Measurements from ENCODE around the gene METAP1D. TPM values are rescaled to one million over a fixed set of nuclear protein-coding genes. Genes with fewer than 3 reads are reported as not detected.

METAP1D gene
- total and polyA plus RNA-seq, 2 experiments from 2014 or later = 4.1 to 6.9 TPM

DNA sequence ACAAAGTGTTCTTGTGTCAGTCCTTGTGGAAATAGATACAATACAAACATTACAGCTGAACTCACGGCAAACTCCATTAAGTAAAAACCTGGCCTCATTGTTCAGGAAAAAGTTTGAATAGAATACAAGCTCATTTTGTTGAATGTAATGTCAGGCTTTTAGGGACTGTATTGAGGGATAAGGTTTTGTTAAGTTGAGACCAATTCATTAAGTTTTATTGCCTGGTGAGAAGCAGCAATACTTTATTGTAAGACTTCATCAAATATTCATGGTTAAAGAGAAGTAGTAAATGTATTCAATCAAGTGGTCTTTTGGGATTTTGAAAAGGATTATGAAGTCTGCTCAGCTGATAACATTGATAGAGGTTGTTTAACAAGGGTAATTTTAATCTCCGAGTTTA is 35.4 kb upstream of the METAP1D start:
- Histone ChIP-seq H3K4me2 (ENCODE audit: unreplicated experiment) (no peak overlapping the region), H3K4me1 (ENCODE audit: insufficient read depth) (peaks cover 15% of the 10 kb centered on the region), H3F3A (ENCODE audit: insufficient read depth) (no peaks in the 10 kb centered on the region), H3K27ac (no peak overlapping the region), H3K4me3 (no peak overlapping the region), H3K36me3 (ENCODE audit: low read depth) (peaks cover 21% of the 10 kb centered on the region), H3K9me2 (ENCODE audit: insufficient read depth) (no peaks in the 10 kb centered on the region), H3K79me2 (ENCODE audit: insufficient read depth) (peaks cover 48% of the 10 kb centered on the region), H3K9me3 (ENCODE audit: low read depth) (no peaks in the 10 kb centered on the region), H2AFZ (no peak overlapping the region), H4K20me1 (ENCODE audit: insufficient read depth) (no peaks in the 10 kb centered on the region), H3K9ac (no peak overlapping the region), H3K27me3 (replicated peaks; ENCODE audit: insufficient read depth) (no peaks in the 10 kb centered on the region)
- DNase-seq = no peak
- no peak for TF ChIP-seq EZH2 (IDR thresholded peaks at IDR 0.05; ENCODE audit: insufficient read depth, poor library complexity, severe bottlenecking)
- TF ChIP-seq EZH2phosphoT487 (IDR thresholded peaks at IDR 0.05; ENCODE audit: insufficient read depth, low read depth) = no peak
- 96 to 98% methylated on average over 2 of the region's 2 CpGs for WGBS, 2 experiments (ENCODE audit: low coverage in 1 of 2, low lambda C conversion rate in 2 of 2, missing lambda C conversion rate in 2 of 2)
- in situ Hi-C loops (cut with MboI) = no loop called here

- TF ChIP-seq EZH2phosphoT487 (IDR thresholded peaks at IDR 0.05; ENCODE audit: insufficient read depth, low read depth) (no peak), EZH2 (IDR thresholded peaks at IDR 0.05; ENCODE audit: insufficient read depth, poor library complexity, severe bottlenecking) (no peak)
- Histone ChIP-seq H3F3A (ENCODE audit: insufficient read depth) (no peaks in the 10 kb centered on the region), H3K36me3 (ENCODE audit: low read depth) (peaks cover 21% of the 10 kb centered on the region), H4K20me1 (ENCODE audit: insufficient read depth) (no peaks in the 10 kb centered on the region), H2AFZ (no peak overlapping the region), H3K4me3 (no peak overlapping the region), H3K9me2 (ENCODE audit: insufficient read depth) (no peaks in the 10 kb centered on the region), H3K9ac (no peak overlapping the region), H3K4me1 (ENCODE audit: insufficient read depth) (peaks cover 6% of the 10 kb centered on the region), H3K9me3 (ENCODE audit: low read depth) (no peaks in the 10 kb centered on the region), H3K27ac (no peak overlapping the region), H3K27me3 (replicated peaks; ENCODE audit: insufficient read depth) (no peaks in the 10 kb centered on the region), H3K79me2 (ENCODE audit: insufficient read depth) (peaks cover 39% of the 10 kb centered on the region), H3K4me2 (ENCODE audit: unreplicated experiment) (no peak overlapping the region)
- no peak for DNase-seq
- in situ Hi-C loops (cut with MboI) = no loop called here
- WGBS, 2 experiments (ENCODE audit: low coverage in 1 of 2, low lambda C conversion rate in 2 of 2, missing lambda C conversion rate in 2 of 2) = 96 to 97% methylated on average over 3 of the region's 3 CpGs
Measured at GRCh38 chr2:171965238-171965637, 34.5 kb upstream of the METAP1D start.

DNA sequence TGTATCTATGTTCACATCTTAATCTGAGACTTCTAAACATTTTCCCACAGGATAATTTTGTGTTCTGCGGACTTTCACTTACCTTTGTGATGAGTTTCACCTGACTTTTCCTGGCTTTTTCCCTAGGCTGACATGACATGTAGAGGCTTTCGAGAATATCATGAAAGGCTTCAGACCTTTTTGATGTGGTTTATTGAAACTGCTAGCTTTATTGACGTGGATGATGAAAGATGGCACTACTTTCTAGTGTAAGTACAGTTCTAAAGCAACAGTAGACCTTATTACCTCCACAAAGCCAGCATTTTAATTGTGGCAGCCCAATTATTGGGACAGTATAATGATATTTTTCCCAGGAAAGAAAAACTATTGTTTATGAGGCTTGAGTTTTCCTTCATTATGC is 34.1 kb upstream of the METAP1D start:
- in situ Hi-C loops (cut with MboI) = no loop called here
- H3K9me2 ChIP-seq (ENCODE audit: insufficient read depth) = no peaks in the 10 kb centered on the region
- no peak overlapping the region for H3K4me2 ChIP-seq (ENCODE audit: unreplicated experiment)
- no peaks in the 10 kb centered on the region for H4K20me1 ChIP-seq (ENCODE audit: insufficient read depth)
- H3K36me3 ChIP-seq (ENCODE audit: low read depth) = peaks cover 21% of the 10 kb centered on the region
- H2AFZ ChIP-seq = no peak overlapping the region
- DNase-seq = no peak
- H3K9ac ChIP-seq = no peak overlapping the region
- peaks cover 35% of the 10 kb centered on the region for H3K79me2 ChIP-seq (ENCODE audit: insufficient read depth)
- WGBS, 2 experiments (ENCODE audit: low coverage in 1 of 2, low lambda C conversion rate in 2 of 2, missing lambda C conversion rate in 2 of 2) = 98 to 100% methylated on average over 3 of the region's 3 CpGs
- no peak overlapping the region for H3K27ac ChIP-seq
- no peaks in the 10 kb centered on the region for H3K9me3 ChIP-seq (ENCODE audit: low read depth)
- no peak for TF ChIP-seq EZH2 (IDR thresholded peaks at IDR 0.05; ENCODE audit: insufficient read depth, poor library complexity, severe bottlenecking)
- no peak for TF ChIP-seq EZH2phosphoT487 (IDR thresholded peaks at IDR 0.05; ENCODE audit: insufficient read depth, low read depth)
- peaks cover 3% of the 10 kb centered on the region; the same call in 1 of the 2 replicates for H3K4me1 ChIP-seq (ENCODE audit: insufficient read depth)
- H3F3A ChIP-seq (ENCODE audit: insufficient read depth) = no peaks in the 10 kb centered on the region
- H3K27me3 ChIP-seq (replicated peaks; ENCODE audit: insufficient read depth) = no peaks in the 10 kb centered on the region
- no peak overlapping the region for H3K4me3 ChIP-seq

- no peaks in the 10 kb centered on the region for H3K4me1 ChIP-seq (ENCODE audit: insufficient read depth)
- no peak for DNase-seq
- no peak overlapping the region for H3K4me2 ChIP-seq (ENCODE audit: unreplicated experiment)
- H3K27me3 ChIP-seq (replicated peaks; ENCODE audit: insufficient read depth) = no peaks in the 10 kb centered on the region
- no peaks in the 10 kb centered on the region for H4K20me1 ChIP-seq (ENCODE audit: insufficient read depth)
- H3K9me3 ChIP-seq (ENCODE audit: low read depth) = no peaks in the 10 kb centered on the region
- WGBS, 2 experiments (ENCODE audit: low coverage in 1 of 2, low lambda C conversion rate in 2 of 2, missing lambda C conversion rate in 2 of 2) = 87 to 90% methylated on average over 8 of the region's 8 CpGs
- no peaks in the 10 kb centered on the region for H3K9me2 ChIP-seq (ENCODE audit: insufficient read depth)
- no peak overlapping the region for H3K4me3 ChIP-seq
- in situ Hi-C loops (cut with MboI) = no loop called here
- H3K27ac ChIP-seq = no peak overlapping the region
- H3F3A ChIP-seq (ENCODE audit: insufficient read depth) = no peaks in the 10 kb centered on the region
- H3K9ac ChIP-seq = no peak overlapping the region
- H3K79me2 ChIP-seq (ENCODE audit: insufficient read depth) = peaks cover 29% of the 10 kb centered on the region
- TF ChIP-seq EZH2 (IDR thresholded peaks at IDR 0.05; ENCODE audit: insufficient read depth, poor library complexity, severe bottlenecking) (no peak), EZH2phosphoT487 (IDR thresholded peaks at IDR 0.05; ENCODE audit: insufficient read depth, low read depth) (no peak)
- H2AFZ ChIP-seq = no peak overlapping the region
- H3K36me3 ChIP-seq (ENCODE audit: low read depth) = peaks cover 21% of the 10 kb centered on the region
Measured at GRCh38 chr2:171966235-171966634, 33.5 kb upstream of the METAP1D start.

- Histone ChIP-seq H3K4me3 (no peak overlapping the region), H3K27ac (no peak overlapping the region), H3K27me3 (replicated peaks; ENCODE audit: insufficient read depth) (no peaks in the 10 kb centered on the region), H3K36me3 (ENCODE audit: low read depth) (peaks cover 21% of the 10 kb centered on the region), H3K9me3 (ENCODE audit: low read depth) (no peaks in the 10 kb centered on the region), H3K79me2 (ENCODE audit: insufficient read depth) (peaks cover 24% of the 10 kb centered on the region), H2AFZ (no peak overlapping the region), H3K9ac (no peak overlapping the region), H3K9me2 (ENCODE audit: insufficient read depth) (no peaks in the 10 kb centered on the region), H4K20me1 (ENCODE audit: insufficient read depth) (no peaks in the 10 kb centered on the region), H3F3A (ENCODE audit: insufficient read depth) (no peaks in the 10 kb centered on the region), H3K4me1 (ENCODE audit: insufficient read depth) (no peaks in the 10 kb centered on the region), H3K4me2 (ENCODE audit: unreplicated experiment) (no peak overlapping the region)
- TF ChIP-seq EZH2phosphoT487 (IDR thresholded peaks at IDR 0.05; ENCODE audit: insufficient read depth, low read depth) (no peak), EZH2 (IDR thresholded peaks at IDR 0.05; ENCODE audit: insufficient read depth, poor library complexity, severe bottlenecking) (no peak)
- DNase-seq = no peak
- in situ Hi-C loops (cut with MboI) = no loop called here
Measured at GRCh38 chr2:171966688-171967087, 33.1 kb upstream of the METAP1D start.

Measured in GM23248 (cell line).